ENCODE results near the gene TRIM37.

- no peak for TF ChIP-seq EZH2 (IDR thresholded peaks at IDR 0.05; ENCODE audit: low read length)
- TF ChIP-seq, protein P1, sequence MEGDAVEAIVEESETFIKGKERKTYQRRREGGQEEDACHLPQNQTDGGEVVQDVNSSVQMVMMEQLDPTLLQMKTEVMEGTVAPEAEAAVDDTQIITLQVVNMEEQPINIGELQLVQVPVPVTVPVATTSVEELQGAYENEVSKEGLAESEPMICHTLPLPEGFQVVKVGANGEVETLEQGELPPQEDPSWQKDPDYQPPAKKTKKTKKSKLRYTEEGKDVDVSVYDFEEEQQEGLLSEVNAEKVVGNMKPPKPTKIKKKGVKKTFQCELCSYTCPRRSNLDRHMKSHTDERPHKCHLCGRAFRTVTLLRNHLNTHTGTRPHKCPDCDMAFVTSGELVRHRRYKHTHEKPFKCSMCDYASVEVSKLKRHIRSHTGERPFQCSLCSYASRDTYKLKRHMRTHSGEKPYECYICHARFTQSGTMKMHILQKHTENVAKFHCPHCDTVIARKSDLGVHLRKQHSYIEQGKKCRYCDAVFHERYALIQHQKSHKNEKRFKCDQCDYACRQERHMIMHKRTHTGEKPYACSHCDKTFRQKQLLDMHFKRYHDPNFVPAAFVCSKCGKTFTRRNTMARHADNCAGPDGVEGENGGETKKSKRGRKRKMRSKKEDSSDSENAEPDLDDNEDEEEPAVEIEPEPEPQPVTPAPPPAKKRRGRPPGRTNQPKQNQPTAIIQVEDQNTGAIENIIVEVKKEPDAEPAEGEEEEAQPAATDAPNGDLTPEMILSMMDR (optimal IDR thresholded peaks at IDR 0.05 in 1 of 3, IDR thresholded peaks at IDR 0.05 in 1 of 3, conservative IDR thresholded peaks at IDR 0.05 in 1 of 3; ENCODE audit: extremely low read depth in 1 of 3, insufficient read depth in 2 of 3, low read length in 3 of 3): no peak
Measured at GRCh38 chr17:59073972-59074371, 32.7 kb downstream of the TRIM37 start.

All from keratinocyte (primary cell).